Lung (tissue), 12 donors: ENCODE results near the gene GABARAP. TPM values are rescaled to one million over a fixed set of nuclear protein-coding genes. Genes with fewer than 3 reads are reported as not detected.

Experiments
- ATAC-seq: fragments of 200-7000 bp; cut with Tn5 transposase; one replicate; pipeline ENCODE4 v1.9.1; 2020; ENCODE audit warnings: moderate number of reproducible peaks; ENCODE audit not compliant: insufficient read depth, low FRiP score
- DNase-seq, 3 donors: peaks; one replicate each; pipeline ENCODE4 v3.0.0-alpha.2; 2013 to 2017
- H3K27ac ChIP-seq, 2 donors: one replicate each; pipeline ENCODE4 v1.5.1; 2013; ENCODE audit warnings: mild to moderate bottlenecking in 2 of 2, moderate library complexity in 2 of 2, control low read depth in 1 of 2, inconsistent platforms in 1 of 2, low read depth in 1 of 2, low read length in 1 of 2
- H3K27me3 ChIP-seq, 3 donors: one replicate each; pipeline ENCODE4 v1.5.1; 2013; ENCODE audit warnings: low read length in 2 of 3; ENCODE audit not compliant: control insufficient read depth in 3 of 3, insufficient read depth in 3 of 3
- H3K36me3 ChIP-seq, 4 donors: one replicate each; pipeline ENCODE4 v1.5.1; 2013; ENCODE audit warnings: low read length in 4 of 4, mild to moderate bottlenecking in 1 of 4, moderate library complexity in 1 of 4; ENCODE audit not compliant: control insufficient read depth in 4 of 4, insufficient read depth in 4 of 4
- H3K4me1 ChIP-seq, 5 donors: one replicate each; pipeline ENCODE4 v1.5.1; 2013; ENCODE audit warnings: low read length in 5 of 5, mild to moderate bottlenecking in 2 of 5, moderate library complexity in 1 of 5; ENCODE audit not compliant: control insufficient read depth in 5 of 5, insufficient read depth in 5 of 5
- H3K4me3 ChIP-seq: one replicate; pipeline ENCODE4 v1.5.1; 2013; ENCODE audit warnings: mild to moderate bottlenecking, control low read depth, moderate library complexity
- H3K9ac ChIP-seq, 2 donors: one replicate each; pipeline ENCODE4 v1.5.1; 2013; ENCODE audit warnings: low read length in 2 of 2, control low read depth in 1 of 2; ENCODE audit not compliant: insufficient read depth in 1 of 2
- H3K9me3 ChIP-seq, 4 donors: one replicate each; pipeline ENCODE4 v1.5.1; 2013; ENCODE audit warnings: low read length in 3 of 4, mild to moderate bottlenecking in 1 of 4, moderate library complexity in 1 of 4; ENCODE audit not compliant: control insufficient read depth in 4 of 4, insufficient read depth in 3 of 4
- WGBS, 2 donors: extraction: QIAGEN DNeasy Blood & Tissue Kit; methylation state at CpG; one replicate each; pipeline ENCODE4 v1.1.7; 2013; 5-methylcytosine and 5-hydroxymethylcytosine counted together
- polyA plus RNA-seq, 2 donors: library from polyadenylated mRNA; stranded (reverse); fragments of 200-250 nt; gene quantifications; one replicate each; pipeline ENCODE4 v1.2.1, GENCODE V29; 2013
- total RNA-seq, 2 donors: library from RNA; depleted of rRNA in 1 of 2; stranded (reverse); fragments of >200 nt in 1 of 2; gene quantifications; one replicate each; pipeline ENCODE4 v1.2.1, GENCODE V29; 2014 to 2021
- TF ChIP-seq, protein P1 (sequence below): IDR thresholded peaks from 2 replicates; pipeline ENCODE4 v1.5.1; 2012; ENCODE audit warnings: mild to moderate bottlenecking; ENCODE audit errors: control extremely low read depth, extremely low read depth
- donor health status: control.
- donor health status: control.
- donor health status: Bipolar disorder and iron deficiency.
- donor health status: healthy.
- donor health status: DM: yes; HTN: yes; CAD: no.

GABARAP gene
- total and polyA plus RNA-seq, 4 donors = 315 to 1,149 (median 685) TPM

DNA sequence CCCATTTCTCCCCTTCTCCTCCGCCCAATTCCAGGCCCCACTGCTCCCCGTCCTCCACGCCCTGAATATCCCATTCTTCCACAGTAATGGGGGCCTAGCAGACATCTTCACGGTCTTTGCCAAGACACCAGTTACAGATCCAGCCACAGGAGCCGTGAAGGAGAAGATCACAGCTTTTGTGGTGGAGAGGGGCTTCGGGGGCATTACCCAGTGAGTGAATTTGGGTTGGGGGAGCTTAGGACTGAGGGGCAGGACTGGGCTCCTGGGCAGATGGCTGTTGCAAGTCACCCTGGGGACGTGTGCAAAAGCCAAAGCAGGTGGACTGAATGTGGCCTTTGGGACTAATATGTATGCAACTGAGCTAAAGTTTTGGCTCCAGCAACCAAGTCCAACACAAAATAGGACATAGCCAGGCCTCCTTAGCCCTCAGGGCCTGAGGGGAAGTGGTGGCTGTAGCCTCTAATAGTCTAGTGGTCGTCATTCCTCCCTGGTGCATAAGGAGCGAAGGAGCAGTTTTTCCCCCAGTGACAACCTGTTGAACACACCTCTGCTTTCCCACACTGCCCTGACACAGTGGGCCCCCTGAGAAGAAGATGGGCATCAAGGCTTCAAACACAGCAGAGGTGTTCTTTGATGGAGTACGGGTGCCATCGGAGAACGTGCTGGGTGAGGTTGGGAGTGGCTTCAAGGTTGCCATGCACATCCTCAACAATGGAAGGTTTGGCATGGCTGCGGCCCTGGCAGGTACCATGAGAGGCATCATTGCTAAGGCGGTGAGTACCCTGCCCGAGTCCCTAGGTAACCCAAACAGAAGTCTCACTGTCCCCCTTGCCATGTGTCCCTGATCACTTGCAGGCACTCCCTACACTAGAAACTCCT lies 19.9 kb downstream of the GABARAP start:
- no peak for DNase-seq
- Histone ChIP-seq H3K36me3 (peaks cover 5 to 55% (median 25%) of the 10 kb centered on the region in 4 donors), H3K4me1 (peaks cover 6 to 32% (median 16%) of the 10 kb centered on the region in 5 donors), H3K4me3 (no peak overlapping the region), H3K9me3 (no peaks in the 10 kb centered on the region), H3K27ac (peak overlapping the region in 1 of 2 donors; percentile 3), H3K9ac (no peak overlapping the region), H3K27me3 (no peaks in the 10 kb centered on the region)
- TF ChIP-seq, protein P1, sequence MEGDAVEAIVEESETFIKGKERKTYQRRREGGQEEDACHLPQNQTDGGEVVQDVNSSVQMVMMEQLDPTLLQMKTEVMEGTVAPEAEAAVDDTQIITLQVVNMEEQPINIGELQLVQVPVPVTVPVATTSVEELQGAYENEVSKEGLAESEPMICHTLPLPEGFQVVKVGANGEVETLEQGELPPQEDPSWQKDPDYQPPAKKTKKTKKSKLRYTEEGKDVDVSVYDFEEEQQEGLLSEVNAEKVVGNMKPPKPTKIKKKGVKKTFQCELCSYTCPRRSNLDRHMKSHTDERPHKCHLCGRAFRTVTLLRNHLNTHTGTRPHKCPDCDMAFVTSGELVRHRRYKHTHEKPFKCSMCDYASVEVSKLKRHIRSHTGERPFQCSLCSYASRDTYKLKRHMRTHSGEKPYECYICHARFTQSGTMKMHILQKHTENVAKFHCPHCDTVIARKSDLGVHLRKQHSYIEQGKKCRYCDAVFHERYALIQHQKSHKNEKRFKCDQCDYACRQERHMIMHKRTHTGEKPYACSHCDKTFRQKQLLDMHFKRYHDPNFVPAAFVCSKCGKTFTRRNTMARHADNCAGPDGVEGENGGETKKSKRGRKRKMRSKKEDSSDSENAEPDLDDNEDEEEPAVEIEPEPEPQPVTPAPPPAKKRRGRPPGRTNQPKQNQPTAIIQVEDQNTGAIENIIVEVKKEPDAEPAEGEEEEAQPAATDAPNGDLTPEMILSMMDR = no peak
- WGBS, 2 donors = 87 to 91% methylated on average over 15 of the region's 15 CpGs
- no peak for ATAC-seq

DNA sequence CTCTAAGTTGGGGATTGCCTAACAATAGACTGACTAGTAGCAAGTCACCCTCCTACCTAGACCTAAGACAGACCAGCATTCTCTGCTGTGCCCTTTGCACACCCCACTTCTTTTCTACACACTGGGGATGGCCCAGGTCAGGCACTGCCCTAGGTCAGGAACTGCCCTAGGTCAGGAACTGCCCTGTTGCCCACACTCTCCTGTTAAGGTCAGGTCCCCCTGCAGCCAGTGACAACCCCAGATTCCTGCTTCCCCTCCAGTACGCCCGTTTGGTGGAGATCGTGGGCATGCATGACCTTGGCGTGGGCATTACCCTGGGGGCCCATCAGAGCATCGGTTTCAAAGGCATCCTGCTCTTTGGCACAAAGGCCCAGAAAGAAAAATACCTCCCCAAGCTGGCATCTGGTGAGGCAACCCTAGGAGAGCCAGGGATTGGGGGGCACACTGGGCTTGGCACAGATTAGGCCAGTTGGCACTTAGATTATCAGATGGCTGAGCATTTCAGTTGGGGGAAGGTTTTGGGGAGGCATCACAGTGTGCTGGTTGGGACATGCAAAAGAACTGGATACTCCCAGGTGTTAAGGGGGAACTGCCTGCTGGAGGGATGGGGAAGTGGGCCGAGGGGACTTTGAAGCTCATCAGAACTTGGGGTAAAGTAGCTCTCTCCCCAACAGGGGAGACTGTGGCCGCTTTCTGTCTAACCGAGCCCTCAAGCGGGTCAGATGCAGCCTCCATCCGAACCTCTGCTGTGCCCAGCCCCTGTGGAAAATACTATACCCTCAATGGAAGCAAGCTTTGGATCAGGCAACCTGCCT lies 20.8 kb downstream of the GABARAP start:
- peak overlapping the region in 1 of 2 donors; percentile 96 for H3K27ac ChIP-seq
- TF ChIP-seq, protein P1 = no peak
- ATAC-seq (no peak), DNase-seq (no peak)
- no peaks in the 10 kb centered on the region for H3K9me3 ChIP-seq
- no peak overlapping the region for H3K4me3 ChIP-seq
- peaks cover 5 to 47% (median 19%) of the 10 kb centered on the region in 4 donors for H3K36me3 ChIP-seq
- no peak overlapping the region for H3K9ac ChIP-seq
- H3K4me1 ChIP-seq = peaks cover 6 to 36% (median 16%) of the 10 kb centered on the region in 5 donors
- no peaks in the 10 kb centered on the region for H3K27me3 ChIP-seq
- 72 to 78% methylated on average over 10 of the region's 10 CpGs for WGBS, 2 donors

DNA sequence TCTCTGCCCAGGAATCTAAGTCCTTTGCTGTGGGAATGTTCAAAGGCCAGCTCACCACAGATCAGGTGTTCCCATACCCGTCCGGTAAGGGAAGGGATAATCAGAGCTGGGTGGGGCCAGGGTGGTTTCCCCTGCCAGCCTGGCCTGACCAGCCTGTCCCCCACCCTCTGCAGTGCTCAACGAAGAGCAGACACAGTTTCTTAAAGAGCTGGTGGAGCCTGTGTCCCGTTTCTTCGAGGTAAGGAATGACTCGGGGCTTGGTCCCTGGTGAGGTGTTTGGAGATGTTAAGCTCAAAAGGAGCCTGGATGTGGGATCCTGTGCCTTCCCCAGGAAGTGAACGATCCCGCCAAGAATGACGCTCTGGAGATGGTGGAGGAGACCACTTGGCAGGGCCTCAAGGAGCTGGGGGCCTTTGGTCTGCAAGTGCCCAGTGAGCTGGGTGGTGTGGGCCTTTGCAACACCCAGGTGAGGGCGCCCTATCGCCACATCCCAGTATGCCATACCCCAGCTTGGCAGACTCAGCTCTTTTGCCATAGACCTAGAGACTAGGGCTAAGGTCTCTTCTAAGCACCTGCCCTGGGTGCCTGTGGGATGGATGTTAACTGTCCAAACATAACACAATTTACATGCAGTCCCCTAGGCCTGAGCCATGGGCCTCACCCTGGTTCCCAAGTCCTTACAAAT lies 21.5 kb downstream of the GABARAP start:
- Histone ChIP-seq H3K9me3 (no peaks in the 10 kb centered on the region), H3K4me3 (peak overlapping the region; percentile 83), H3K27me3 (no peaks in the 10 kb centered on the region), H3K36me3 (peaks cover 5 to 39% (median 15%) of the 10 kb centered on the region in 4 donors), H3K4me1 (peaks cover 6 to 43% (median 20%) of the 10 kb centered on the region in 5 donors), H3K27ac (peak overlapping the region; percentile 96 to 98), H3K9ac (peak overlapping the region; percentile 63 to 80)
- WGBS, 2 donors = 19 to 26% methylated on average over 11 of the region's 11 CpGs
- DNase-seq (peak; percentile 42 to 54 (median 52)), ATAC-seq (no peak)
- TF ChIP-seq, protein P1 = no peak
